WERI-Rb-1 (cell line): Measurements from ENCODE around the gene CCDC70.
A peak's percentile ranks its signal among the peaks of the same experiment; 100 is the strongest.

Experiments
- DNase-seq: peaks from one replicate; pipeline ENCODE4 v3.0.0-alpha.2; 2020
- H3K27ac ChIP-seq: fragments of 250-450 bp; sonication (Bioruptor Pico); 2 replicates; pipeline ENCODE4 v1.5.1; 2020; ENCODE audit warnings: mild to moderate bottlenecking, moderate library complexity
- H3K27me3 ChIP-seq: fragments of 250-450 bp; sonication (Bioruptor Pico); 2 replicates; pipeline ENCODE4 v1.5.1; 2021; ENCODE audit warnings: mild to moderate bottlenecking, low read depth, moderate library complexity; ENCODE audit not compliant: insufficient read depth, severe bottlenecking
- H3K36me3 ChIP-seq: fragments of 250-450 bp; sonication (Bioruptor Pico); 2 replicates; pipeline ENCODE4 v1.5.1; 2020; ENCODE audit warnings: mild to moderate bottlenecking, moderate library complexity
- H3K4me3 ChIP-seq: 2 replicates; pipeline ENCODE4 v1.5.1; 2011; ENCODE audit warnings: low read depth, mild to moderate bottlenecking, control low read depth, low read length
- H3K9me3 ChIP-seq: fragments of 250-450 bp; sonication (Bioruptor Pico); 2 replicates; pipeline ENCODE4 v1.5.1; 2021; ENCODE audit warnings: mild to moderate bottlenecking, moderate library complexity; ENCODE audit not compliant: severe bottlenecking
- CTCF ChIP-seq: IDR thresholded peaks from 2 replicates; pipeline ENCODE4 v1.5.1; 2011; ENCODE audit warnings: low read depth, mild to moderate bottlenecking, control low read depth, inconsistent platforms, low read length

The CCDC70 gene

GRCh38 chr13:51832471-51833152 lies 29.2 kb upstream of the CCDC70 start:
- Histone ChIP-seq H3K36me3 (no peaks in the 10 kb centered on the region), H3K27ac (no peak overlapping the region), H3K9me3 (no peaks in the 10 kb centered on the region), H3K27me3 (no peaks in the 10 kb centered on the region), H3K4me3 (no peak overlapping the region)
- peak; percentile 27; the same call in 1 of the 2 replicates for TF ChIP-seq CTCF
- DNase-seq, result no peak

GRCh38 chr13:51833980-51834379 lies 27.8 kb upstream of the CCDC70 start:
- no peak for DNase-seq
- H3K4me3 ChIP-seq, result no peak overlapping the region

GRCh38 chr13:51834581-51835171 lies 27.1 kb upstream of the CCDC70 start:
- no peaks in the 10 kb centered on the region for H3K9me3 ChIP-seq
- H3K27ac ChIP-seq, result no peak overlapping the region
- H3K36me3 ChIP-seq, result no peaks in the 10 kb centered on the region
- no peak overlapping the region for H3K4me3 ChIP-seq
- no peaks in the 10 kb centered on the region for H3K27me3 ChIP-seq
- no peak for TF ChIP-seq CTCF
- no peak for DNase-seq

More at GRCh38 chr13:51833980-51834379, 27.8 kb upstream of the CCDC70 start:
- Histone ChIP-seq H3K27ac (no peak overlapping the region), H3K27me3 (no peaks in the 10 kb centered on the region), H3K9me3 (no peaks in the 10 kb centered on the region), H3K36me3 (no peaks in the 10 kb centered on the region)
- no peak for TF ChIP-seq CTCF

GRCh38 chr13:51837016-51837415 lies 24.8 kb upstream of the CCDC70 start:
- H3K27ac ChIP-seq, result no peak overlapping the region
- no peaks in the 10 kb centered on the region for H3K27me3 ChIP-seq
- no peak overlapping the region for H3K4me3 ChIP-seq
- H3K36me3 ChIP-seq, result no peaks in the 10 kb centered on the region
- no peak for TF ChIP-seq CTCF
- DNase-seq, result no peak
- no peaks in the 10 kb centered on the region for H3K9me3 ChIP-seq

GRCh38 chr13:51838240-51838846 lies 23.4 kb upstream of the CCDC70 start:
- no peaks in the 10 kb centered on the region for H3K9me3 ChIP-seq
- H3K36me3 ChIP-seq, result no peaks in the 10 kb centered on the region
- no peak for TF ChIP-seq CTCF
- H3K4me3 ChIP-seq, result no peak overlapping the region
- no peak overlapping the region for H3K27ac ChIP-seq
- no peaks in the 10 kb centered on the region for H3K27me3 ChIP-seq
- DNase-seq, result no peak
